ENCODE measurements around the gene RNASE8. TPM values are rescaled to one million over a fixed set of nuclear protein-coding genes. Genes with fewer than 3 reads are reported as not detected.

Gene RNASE8
- total RNA-seq, 2 experiments from 2014 or later: not detected

DNA sequence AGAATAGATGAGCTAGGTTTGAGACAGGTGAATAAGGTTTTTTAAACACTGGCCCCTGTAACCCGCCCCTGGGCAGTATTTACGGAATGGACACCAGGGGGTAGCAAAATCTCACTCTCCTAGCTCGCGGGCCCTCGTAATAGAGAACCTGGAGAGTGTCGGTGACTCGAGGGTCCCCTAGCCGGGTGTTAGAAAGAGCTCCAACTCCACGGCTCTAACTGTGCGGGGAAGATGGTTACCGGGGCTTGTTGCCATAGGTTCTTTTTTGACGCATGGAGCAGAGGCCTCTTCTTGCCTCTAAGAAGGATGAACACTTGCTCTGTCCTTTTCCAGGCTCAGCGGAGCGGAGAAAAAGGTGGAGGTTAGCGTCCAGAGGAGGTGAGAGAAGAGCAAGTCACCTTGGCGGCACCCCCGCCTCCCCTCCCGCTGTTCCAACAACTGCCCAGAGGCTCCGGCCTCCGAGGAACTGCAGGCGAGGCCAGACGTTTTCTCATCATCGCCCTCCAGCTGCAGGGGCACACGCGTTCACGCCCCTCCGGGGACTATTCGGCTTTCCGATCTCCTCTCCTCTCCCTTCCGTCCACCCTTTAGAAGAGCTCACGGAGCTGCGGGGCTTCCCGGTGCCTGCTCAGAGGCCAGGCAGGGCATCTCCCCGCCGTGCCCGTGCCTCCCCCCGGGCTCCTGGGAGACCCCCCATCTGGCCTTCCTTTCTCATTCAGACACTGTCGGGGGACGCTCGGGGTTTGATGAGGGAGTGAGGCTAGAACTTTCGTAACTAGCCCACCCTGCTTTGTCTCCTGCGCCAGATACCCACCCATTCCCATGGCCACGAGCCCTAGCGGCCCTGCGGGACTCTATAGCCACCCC, 11.1 kb downstream of the RNASE8 start:
- Mint-ChIP-seq H3K27me3 (peaks cover 64% of the 10 kb centered on the region), H3K4me3 (peak overlapping the region; percentile 62), H3K4me1 (ENCODE audit: low read depth) (peaks cover 31% of the 10 kb centered on the region), H3K36me3 (ENCODE audit: low read depth) (no peaks in the 10 kb centered on the region), H3K9me3 (no peaks in the 10 kb centered on the region), H3K27ac (no peak overlapping the region)
- DNase-seq (peak; percentile 74), ATAC-seq (peak; percentile 63)
- POLR2A ChIA-PET: interaction anchor here (0.6 to 1.6 kb wide), 2 partner anchors 27 to 29 kb away, joined by 3 to 6 read pairs; no protein-coding TSS in a partner anchor
- intact Hi-C loops (cut with micrococcal nuclease): loop anchor here (2.0 kb wide), 1 partner anchor 38 kb away; no protein-coding TSS in a partner anchor
- CTCF ChIA-PET: interaction anchor here (0.6 to 5.3 kb wide), 21 partner anchors 9 to 97 kb away, joined by 3 to 121 read pairs (median 5); partner anchors contain the start of genes TMEM253 and TPPP2
- TF ChIP-seq, protein P1, sequence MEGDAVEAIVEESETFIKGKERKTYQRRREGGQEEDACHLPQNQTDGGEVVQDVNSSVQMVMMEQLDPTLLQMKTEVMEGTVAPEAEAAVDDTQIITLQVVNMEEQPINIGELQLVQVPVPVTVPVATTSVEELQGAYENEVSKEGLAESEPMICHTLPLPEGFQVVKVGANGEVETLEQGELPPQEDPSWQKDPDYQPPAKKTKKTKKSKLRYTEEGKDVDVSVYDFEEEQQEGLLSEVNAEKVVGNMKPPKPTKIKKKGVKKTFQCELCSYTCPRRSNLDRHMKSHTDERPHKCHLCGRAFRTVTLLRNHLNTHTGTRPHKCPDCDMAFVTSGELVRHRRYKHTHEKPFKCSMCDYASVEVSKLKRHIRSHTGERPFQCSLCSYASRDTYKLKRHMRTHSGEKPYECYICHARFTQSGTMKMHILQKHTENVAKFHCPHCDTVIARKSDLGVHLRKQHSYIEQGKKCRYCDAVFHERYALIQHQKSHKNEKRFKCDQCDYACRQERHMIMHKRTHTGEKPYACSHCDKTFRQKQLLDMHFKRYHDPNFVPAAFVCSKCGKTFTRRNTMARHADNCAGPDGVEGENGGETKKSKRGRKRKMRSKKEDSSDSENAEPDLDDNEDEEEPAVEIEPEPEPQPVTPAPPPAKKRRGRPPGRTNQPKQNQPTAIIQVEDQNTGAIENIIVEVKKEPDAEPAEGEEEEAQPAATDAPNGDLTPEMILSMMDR (IDR thresholded peaks at IDR 0.05): peak; percentile 49

DNA sequence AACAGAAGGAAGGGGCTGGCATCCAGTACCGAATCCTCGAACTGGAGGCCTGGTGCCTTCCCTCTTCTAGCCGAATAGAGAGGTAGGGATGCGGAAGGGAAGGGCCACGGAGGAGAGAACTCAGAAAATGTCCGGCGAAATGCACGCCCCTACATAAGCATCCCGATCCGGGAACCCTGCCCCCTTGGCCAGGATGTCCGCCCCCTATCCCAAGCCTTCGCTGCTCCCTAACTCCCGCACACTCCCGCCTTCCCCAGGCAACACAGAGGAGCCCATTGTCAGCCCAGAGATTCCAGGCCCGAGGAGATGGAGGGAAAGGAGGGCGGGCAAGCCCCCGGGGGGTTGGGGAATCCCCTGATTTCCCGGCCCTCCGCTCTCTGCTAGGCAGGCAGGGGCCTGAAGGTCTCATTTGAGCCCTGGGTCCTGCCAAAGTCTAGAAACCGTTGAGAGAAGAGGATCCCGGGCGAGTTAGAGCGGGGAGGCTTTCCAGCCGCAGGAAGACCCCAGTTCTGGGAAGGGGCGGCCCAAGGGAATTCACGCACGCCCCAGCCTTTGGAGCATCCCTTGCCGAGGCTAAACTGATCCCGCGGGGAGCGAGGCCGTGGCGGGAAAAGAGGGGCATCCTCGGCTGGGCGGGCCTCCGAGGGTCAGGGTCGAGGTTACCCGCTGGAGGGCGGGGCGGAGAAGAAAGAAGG, 11.9 kb downstream of the RNASE8 start:
- H3K27me3 Mint-ChIP-seq: peaks cover 64% of the 10 kb centered on the region
- ATAC-seq: no peak
- TF ChIP-seq, protein P1 (IDR thresholded peaks at IDR 0.05): no peak
- H3K9me3 Mint-ChIP-seq: no peaks in the 10 kb centered on the region
- H3K27ac Mint-ChIP-seq: no peak overlapping the region
- ChIA-PET POLR2A (interaction anchor here (1.3 to 1.6 kb wide), 2 partner anchors 26 to 137 kb away, joined by 3 to 6 read pairs; no protein-coding TSS in a partner anchor), CTCF (interaction anchor here (0.7 to 6.4 kb wide), 17 partner anchors 7 to 55 kb away, joined by 3 to 121 read pairs (median 6); partner anchors contain the start of genes TMEM253 and ZNF219)
- H3K4me1 Mint-ChIP-seq (ENCODE audit: low read depth): peaks cover 31% of the 10 kb centered on the region
- peak overlapping the region; percentile 62 for H3K4me3 Mint-ChIP-seq
- intact Hi-C loops (cut with micrococcal nuclease): loop anchor here (2.0 kb wide), 1 partner anchor 37 kb away; no protein-coding TSS in a partner anchor
- DNase-seq: no peak
- no peaks in the 10 kb centered on the region for H3K36me3 Mint-ChIP-seq (ENCODE audit: low read depth)

DNA sequence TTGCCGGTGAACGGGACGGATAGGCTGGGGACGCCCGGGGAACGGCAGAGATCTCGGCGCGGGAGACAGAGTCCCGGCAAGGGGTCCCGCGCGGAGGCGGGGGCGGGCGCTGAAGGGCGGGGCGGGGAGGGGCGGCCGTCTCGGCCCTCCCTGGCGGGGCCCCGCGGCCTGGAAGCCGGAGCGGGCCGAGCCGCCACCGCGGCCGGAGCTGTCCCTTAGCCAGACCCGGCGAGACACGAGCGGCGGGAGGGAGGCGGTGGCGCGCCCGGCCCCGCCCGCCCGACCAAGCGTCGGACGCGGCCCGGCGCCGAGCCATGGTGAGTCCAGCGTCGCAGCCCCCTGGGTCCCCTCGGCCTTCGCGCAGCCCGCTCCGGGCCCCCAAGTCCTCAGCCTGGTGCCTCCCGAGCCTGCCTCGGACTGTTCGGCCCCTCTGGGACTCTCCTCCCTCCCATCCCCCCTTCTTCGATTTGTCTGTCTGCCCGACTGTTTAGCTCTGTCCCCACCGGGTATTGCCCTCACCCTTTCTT, 12.5 kb downstream of the RNASE8 start, which contains the start of gene ARHGEF40:
TSS of gene ARHGEF40 (plus strand) at position 222 of the 527 bp plus-strand sequence. CDS start at position 315, 93 bp downstream.
- TF ChIP-seq, protein P1 (IDR thresholded peaks at IDR 0.05): no peak
- H3K4me1 Mint-ChIP-seq (ENCODE audit: low read depth): peaks cover 31% of the 10 kb centered on the region
- no peaks in the 10 kb centered on the region for H3K9me3 Mint-ChIP-seq
- CTCF ChIA-PET: interaction anchor here (0.7 to 6.4 kb wide), 12 partner anchors 8 to 99 kb away, joined by 3 to 70 read pairs (median 5); partner anchors contain the start of gene ZNF219
- intact Hi-C loops (cut with micrococcal nuclease): no loop called here
- POLR2A ChIA-PET: interaction anchor here (1.0 to 2.5 kb wide), 5 partner anchors 17 to 137 kb away, joined by 3 to 16 read pairs (median 6); no protein-coding TSS in a partner anchor
- H3K4me3 Mint-ChIP-seq: peak within 1 kb of the TSS; percentile 69
- no peak within 1 kb of the TSS for H3K27ac Mint-ChIP-seq
- DNase-seq (peak; percentile 35), ATAC-seq (peak; percentile 5)
- H3K27me3 Mint-ChIP-seq: peaks cover 62% of the 10 kb centered on the region
- no peaks in the 10 kb centered on the region for H3K36me3 Mint-ChIP-seq (ENCODE audit: low read depth)

DNA sequence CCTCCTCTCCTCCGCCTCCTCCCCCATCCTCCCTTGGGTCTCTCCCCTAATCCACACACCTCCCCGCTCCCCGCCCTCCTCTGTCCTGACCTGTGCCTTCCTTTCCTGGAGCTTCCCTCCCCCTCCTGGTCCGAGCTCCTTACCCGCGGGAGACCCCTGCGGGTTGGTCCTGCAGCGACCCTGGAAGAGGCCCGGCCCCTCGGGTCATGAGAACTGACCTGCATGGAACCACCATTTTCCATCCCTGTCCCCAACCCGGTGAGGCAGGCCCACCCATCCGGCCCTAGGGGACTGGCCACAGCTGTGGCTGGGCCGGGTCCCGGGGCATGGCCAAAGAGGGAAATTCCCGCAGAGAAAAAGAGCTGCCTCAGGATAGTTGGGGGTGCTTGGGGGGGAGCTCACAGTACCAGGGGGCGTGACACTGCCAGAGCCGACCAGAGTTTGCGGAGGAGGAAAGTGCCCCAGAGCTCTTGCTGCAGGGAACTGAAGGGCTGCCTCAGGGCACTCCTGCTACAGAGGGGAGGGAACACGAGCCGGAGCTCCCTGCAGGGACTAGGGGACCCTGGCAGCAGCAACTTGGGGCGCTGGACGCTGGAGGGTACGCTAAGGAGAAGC, 13.1 kb downstream of the RNASE8 start:
- Mint-ChIP-seq H3K27ac (no peak overlapping the region), H3K9me3 (no peaks in the 10 kb centered on the region), H3K4me1 (ENCODE audit: low read depth) (peaks cover 31% of the 10 kb centered on the region), H3K4me3 (peak overlapping the region; percentile 69), H3K27me3 (peaks cover 59% of the 10 kb centered on the region), H3K36me3 (ENCODE audit: low read depth) (no peaks in the 10 kb centered on the region)
- ChIA-PET POLR2A (interaction anchor here (1.0 to 2.5 kb wide), 6 partner anchors 11 to 136 kb away, joined by 3 to 16 read pairs (median 4); no protein-coding TSS in a partner anchor), CTCF (interaction anchor here (0.7 to 6.4 kb wide), 15 partner anchors 8 to 100 kb away, joined by 3 to 70 read pairs (median 4); partner anchors contain the start of gene ZNF219)
- peak; percentile 17 for ATAC-seq
- intact Hi-C loops (cut with micrococcal nuclease): no loop called here
- DNase-seq: peak; percentile 41
- TF ChIP-seq, protein P1 (IDR thresholded peaks at IDR 0.05): no peak

All from activated CD8-positive, alpha-beta T cell treated with anti-CD3 and anti-CD28 coated beads for 36 hours (primary cell).